Measurements from ENCODE around the gene GAS2L3. TPM values are rescaled to one million over a fixed set of nuclear protein-coding genes. Genes with fewer than 3 reads are reported as not detected.

The GAS2L3 gene
- total and polyA plus RNA-seq, 9 of the 15 experiments (the other 6 are each of a cell fraction or from before 2014, with no cell fraction given): 1.5 to 9.8 (median 3.5) TPM

- no peak overlapping the region for H3K4me2 ChIP-seq (ENCODE audit: insufficient read depth, low read length)
- no peak for TF ChIP-seq MTA2 (IDR thresholded peaks at IDR 0.05; ENCODE audit: low read depth)
- TF ChIP-seq ZNF696 (CRISPR knock-in tag; conservative IDR thresholded peaks at IDR 0.05): no peak
- no peak for TF ChIP-seq POLR3G (IDR thresholded peaks at IDR 0.05; ENCODE audit: extremely low read depth, insufficient read length, insufficient replicate concordance)
- TF ChIP-seq DEAF1 (CRISPR knock-in tag; IDR thresholded peaks at IDR 0.05): no peak
- no peak for TF ChIP-seq SIN3A (IDR thresholded peaks at IDR 0.05; ENCODE audit: borderline replicate concordance in 2 of 2, control insufficient read depth in 1 of 2, low read depth in 2 of 2, low read length in 2 of 2)
- no peak for TF ChIP-seq EP400 (IDR thresholded peaks at IDR 0.05)
- TF ChIP-seq ZNF830 (CRISPR knock-in tag; IDR thresholded peaks at IDR 0.05): no peak
- no peak for TF ChIP-seq ZNF124 (CRISPR knock-in tag; IDR thresholded peaks at IDR 0.05)
- no peak for TF ChIP-seq ZNF518B (CRISPR knock-in tag; IDR thresholded peaks at IDR 0.05)
- TF ChIP-seq HOMEZ (CRISPR knock-in tag; IDR thresholded peaks at IDR 0.05): no peak
- TF ChIP-seq BCOR (IDR thresholded peaks at IDR 0.05): no peak
- no peak for TF ChIP-seq ZNF764 (CRISPR knock-in tag; IDR thresholded peaks at IDR 0.05; ENCODE audit: low read depth)
- no peak for TF ChIP-seq RB1 (IDR thresholded peaks at IDR 0.05; ENCODE audit: low read depth)
- no peak for TF ChIP-seq ZNF766 (CRISPR knock-in tag; conservative IDR thresholded peaks at IDR 0.05)
- TF ChIP-seq SNAPC5 (CRISPR knock-in tag; IDR thresholded peaks at IDR 0.05): no peak
- no peak for TF ChIP-seq TBL1XR1 (IDR thresholded peaks at IDR 0.05; ENCODE audit: low read length in 2 of 2)
- TF ChIP-seq ZNF354B (CRISPR knock-in tag; IDR thresholded peaks at IDR 0.05): no peak
- TF ChIP-seq ZNF644 (tag; IDR thresholded peaks at IDR 0.05; ENCODE audit: low read depth): no peak
- TF ChIP-seq ILF3 (IDR thresholded peaks at IDR 0.05; ENCODE audit: borderline replicate concordance): no peak
Measured at GRCh38 chr12:100643246-100643645, 69.8 kb downstream of the GAS2L3 start.

More at GRCh38 chr12:100643246-100643645, 69.8 kb downstream of the GAS2L3 start:
- Histone ChIP-seq H2AFZ (ENCODE audit: low read depth, low read length) (no peak overlapping the region), H4K20me1 (replicated peaks; ENCODE audit: control insufficient read depth, insufficient read depth, low read length) (no peaks in the 10 kb centered on the region), H3K27ac (ENCODE audit: extremely low read depth, low read depth, low read length) (no peak overlapping the region), H3K9me3 (replicated peaks; ENCODE audit: control insufficient read depth, insufficient read depth, low read depth, low read length) (no peaks in the 10 kb centered on the region), H3K9me1 (ENCODE audit: control insufficient read depth, insufficient read depth, low read length) (no peaks in the 10 kb centered on the region), H3K36me3 (ENCODE audit: control insufficient read depth, insufficient read depth, low read length) (no peaks in the 10 kb centered on the region), H3K4me3 (no peak overlapping the region), H3K4me1 (replicated peaks in 1 of 2; ENCODE audit: control insufficient read depth in 2 of 2, insufficient read depth in 2 of 2, low read length in 2 of 2) (no peaks in the 10 kb centered on the region), H3K9ac (ENCODE audit: insufficient read depth in 1 of 2, low read depth in 2 of 2, low read length in 2 of 2) (no peak overlapping the region), H3K27me3 (ENCODE audit: control insufficient read depth in 2 of 2, insufficient read depth in 2 of 2, low read length in 2 of 2) (no peaks in the 10 kb centered on the region; a peak in 1 of 5 replicates), H3K79me2 (ENCODE audit: control insufficient read depth, insufficient read depth, low read length) (no peaks in the 10 kb centered on the region)
- 4% methylated on average over 6 of the region's 6 CpGs for WGBS (ENCODE audit: insufficient coverage, low coverage, missing lambda C conversion rate)
- FAIRE-seq (no peak), ATAC-seq (no peak), DNase-seq (ENCODE audit: extremely low read depth in 1 of 4, low spot score in 3 of 4) (no peak)
- BruUV-seq (replicated peaks): no TSS peak
- intact Hi-C loops (cut with micrococcal nuclease) (no loop called here), in situ Hi-C loops (cut with MboI) (no loop called here)
- CTCF ChIA-PET (ENCODE audit: low intra/inter-chr PET ratio): no interaction called here
- POLR2A ChIA-PET: no interaction called here
